H9 (cell line): ENCODE measurements around the gene DAB1. TPM values are rescaled to one million over a fixed set of nuclear protein-coding genes. Genes with fewer than 3 reads are reported as not detected.

ENCODE experiments used
- DNase-seq: peaks from one replicate; pipeline ENCODE4 v3.0.0-alpha.2; 2017
- H2AFZ ChIP-seq: one replicate; pipeline ENCODE4 v1.6.1; 2013; ENCODE audit warnings: mild to moderate bottlenecking, low read length, control low read depth, moderate library complexity
- H2AK5ac ChIP-seq: 2 replicates; pipeline ENCODE4 v1.6.1; 2013; ENCODE audit warnings: low read length, control low read depth, mixed read lengths; ENCODE audit not compliant: insufficient read length
- H2BK120ac ChIP-seq: one replicate; pipeline ENCODE4 v1.6.1; 2013; ENCODE audit warnings: low read depth, mild to moderate bottlenecking, low read length, control low read depth, inconsistent platforms; ENCODE audit not compliant: poor library complexity, severe bottlenecking
- H2BK12ac ChIP-seq: 2 replicates; pipeline ENCODE4 v1.6.1; 2013; ENCODE audit warnings: low read length, control low read depth, mixed read lengths, low read depth; ENCODE audit not compliant: insufficient read length
- H2BK15ac ChIP-seq: 2 replicates; pipeline ENCODE4 v1.6.1; 2013; ENCODE audit warnings: low read depth, low read length, control low read depth
- H2BK20ac ChIP-seq: one replicate; pipeline ENCODE4 v1.6.1; 2013; ENCODE audit warnings: low read depth, mild to moderate bottlenecking, low read length, control low read depth, inconsistent platforms; ENCODE audit not compliant: poor library complexity, severe bottlenecking
- H2BK5ac ChIP-seq: 2 replicates; pipeline ENCODE4 v1.6.1; 2013; ENCODE audit warnings: low read length, control low read depth, mixed read lengths; ENCODE audit not compliant: insufficient read length
- H3K14ac ChIP-seq: 2 replicates; pipeline ENCODE4 v1.6.1; 2013; ENCODE audit warnings: low read length, control low read depth; ENCODE audit not compliant: insufficient read depth
- H3K18ac ChIP-seq: 2 replicates; pipeline ENCODE4 v1.6.1; 2013; ENCODE audit warnings: low read depth, mild to moderate bottlenecking, mixed read lengths, low read length, control low read depth; ENCODE audit not compliant: insufficient read length
- H3K23ac ChIP-seq: 2 replicates; pipeline ENCODE4 v1.6.1; 2013; ENCODE audit warnings: low read length, control low read depth, mixed read lengths, low read depth; ENCODE audit not compliant: insufficient read length
- H3K23me2 ChIP-seq: 2 replicates; pipeline ENCODE4 v1.6.1; 2013; ENCODE audit warnings: low read depth, mild to moderate bottlenecking, mixed read lengths, low read length, control low read depth; ENCODE audit not compliant: insufficient read length, poor library complexity, severe bottlenecking
- H3K27ac ChIP-seq: 2 replicates; pipeline ENCODE4 v1.5.1; 2013; ENCODE audit warnings: low read length, control low read depth, mixed read lengths, low read depth; ENCODE audit not compliant: insufficient read length
- H3K27me3 ChIP-seq: 2 replicates; pipeline ENCODE4 v1.6.1; 2013; ENCODE audit warnings: low read length, control low read depth, inconsistent platforms; ENCODE audit not compliant: insufficient read depth
- H3K4ac ChIP-seq: 2 replicates; pipeline ENCODE4 v1.6.1; 2013; ENCODE audit warnings: low read depth, mild to moderate bottlenecking, control low read depth, inconsistent platforms, low read length, moderate library complexity
- H3K4me1 ChIP-seq: 2 replicates; pipeline ENCODE4 v1.6.1; 2013; ENCODE audit warnings: low read length, control low read depth, inconsistent platforms; ENCODE audit not compliant: insufficient read depth
- H3K4me2 ChIP-seq: 2 replicates; pipeline ENCODE4 v1.6.1; 2013; ENCODE audit warnings: low read length, control low read depth, mixed read lengths; ENCODE audit not compliant: insufficient read length, insufficient read depth
- H3K56ac ChIP-seq: 2 replicates; pipeline ENCODE4 v1.6.1; 2013; ENCODE audit warnings: low read depth, mild to moderate bottlenecking, mixed read lengths, low read length, control low read depth; ENCODE audit not compliant: insufficient read length
- H3K79me1 ChIP-seq: 2 replicates; pipeline ENCODE4 v1.6.1; 2013; ENCODE audit warnings: low read depth, mild to moderate bottlenecking, moderate library complexity, low read length, control low read depth, inconsistent platforms; ENCODE audit not compliant: insufficient read depth, poor library complexity, severe bottlenecking
- H3K79me2 ChIP-seq: 2 replicates; pipeline ENCODE4 v1.6.1; 2013; ENCODE audit warnings: low read length, control low read depth, inconsistent platforms; ENCODE audit not compliant: insufficient read depth
- H3K9ac ChIP-seq: 2 replicates; pipeline ENCODE4 v1.6.1; 2013; ENCODE audit warnings: low read length, control low read depth, mixed read lengths; ENCODE audit not compliant: insufficient read length; ENCODE audit errors: extremely low read depth
- H3K9me3 ChIP-seq: one replicate; pipeline ENCODE4 v1.6.1; 2013; ENCODE audit warnings: low read depth, low read length, inconsistent platforms; ENCODE audit not compliant: control insufficient read depth
- H3T11ph ChIP-seq: one replicate; pipeline ENCODE4 v1.6.1; 2013; ENCODE audit warnings: mild to moderate bottlenecking, low read length, control low read depth, inconsistent platforms
- H4K20me1 ChIP-seq: one replicate; pipeline ENCODE4 v1.6.1; 2013; ENCODE audit not compliant: control insufficient read depth, insufficient read length, insufficient read depth
- H4K5ac ChIP-seq: 2 replicates; pipeline ENCODE4 v1.6.1; 2013; ENCODE audit warnings: low read depth, mild to moderate bottlenecking, mixed read lengths, low read length, control low read depth; ENCODE audit not compliant: insufficient read length
- H4K8ac ChIP-seq: replicated peaks from 2 replicates; pipeline ENCODE4 v1.6.1; 2013; ENCODE audit warnings: low read length, control low read depth, mixed read lengths, low read depth; ENCODE audit not compliant: insufficient read length
- H4K91ac ChIP-seq: 2 replicates; pipeline ENCODE4 v1.6.1; 2013; ENCODE audit warnings: low read depth, mild to moderate bottlenecking, moderate library complexity, mixed read lengths, low read length, control low read depth; ENCODE audit not compliant: insufficient read length
- H3K27ac Mint-ChIP-seq, 3 experiments: 2 replicates in 2 of 3; 3 replicates in 1 of 3; pipeline ENCODE4 v1.8.0; 2020 to 2021; ENCODE audit warnings: mixed read lengths in 3 of 3, mild to moderate bottlenecking in 1 of 3, moderate library complexity in 1 of 3
- H3K27me3 Mint-ChIP-seq: 2 replicates; pipeline ENCODE4 v1.8.0; 2021; ENCODE audit warnings: low read depth, mild to moderate bottlenecking, moderate library complexity, mixed read lengths
- H3K36me3 Mint-ChIP-seq, 3 experiments: 2 replicates in 2 of 3; 3 replicates in 1 of 3; pipeline ENCODE4 v1.8.0; 2020 to 2021; ENCODE audit warnings: low read depth in 3 of 3, mixed read lengths in 3 of 3; ENCODE audit not compliant: insufficient read depth in 1 of 3
- H3K4me1 Mint-ChIP-seq, 2 experiments: 2 replicates each; pipeline ENCODE4 v1.8.0; 2020; ENCODE audit warnings: mixed read lengths in 2 of 2
- H3K4me3 Mint-ChIP-seq, 2 experiments: 2 replicates in 1 of 2; 3 replicates in 1 of 2; pipeline ENCODE4 v1.8.0; 2020 to 2021; ENCODE audit warnings: mild to moderate bottlenecking in 2 of 2, mixed read lengths in 2 of 2, moderate library complexity in 1 of 2
- H3K9me3 Mint-ChIP-seq, 2 experiments: 2 replicates in 1 of 2; 3 replicates in 1 of 2; pipeline ENCODE4 v1.8.0; 2020; ENCODE audit warnings: mild to moderate bottlenecking in 2 of 2, mixed read lengths in 2 of 2, moderate library complexity in 1 of 2
- WGBS: extraction: QIAGEN DNeasy Blood & Tissue Kit; methylation state at CpG from one replicate; pipeline ENCODE4 v1.1.7; 2013; ENCODE audit warnings: missing lambda C conversion rate, low lambda C conversion rate, mixed read lengths; ENCODE audit not compliant: insufficient read length; ENCODE audit errors: extremely low coverage; 5-methylcytosine and 5-hydroxymethylcytosine counted together
- total RNA-seq: library from RNA; stranded (reverse); gene quantifications from 2 replicates; pipeline ENCODE4 v1.2.1, GENCODE V29; 2021
- TF ChIP-seq, protein P1 (sequence below): fragments of 200-600 bp; sonication (generic); conservative IDR thresholded peaks from 3 replicates; pipeline ENCODE4 v1.8.0; 2021; ENCODE audit warnings: antibody characterized with exemption, mild to moderate bottlenecking

The DAB1 gene
- total RNA-seq, 1 experiment from 2014 or later, result 9.3 TPM

DNA sequence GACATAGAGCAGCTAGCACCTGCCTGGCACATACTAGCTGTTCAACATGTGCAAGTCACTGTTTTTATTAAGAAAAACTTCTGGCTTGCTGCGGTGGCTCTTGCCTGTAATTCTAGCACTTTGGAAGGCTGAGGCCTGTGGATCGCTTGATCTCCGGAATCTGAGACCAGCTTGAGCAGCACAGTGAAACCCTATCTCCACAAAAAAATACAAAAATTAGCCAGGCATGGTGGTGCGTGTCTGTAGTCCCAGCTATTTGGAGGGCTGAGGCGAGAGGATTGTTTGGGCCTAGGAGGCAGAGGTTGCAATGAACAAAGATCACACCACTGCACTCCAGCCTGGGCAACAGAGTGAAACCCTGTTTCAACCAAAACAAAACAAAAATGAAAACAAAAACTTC lies 430.4 kb downstream of the DAB1 start:
- Histone ChIP-seq H4K5ac (no peak overlapping the region), H2BK120ac (no peak overlapping the region), H2AK5ac (no peak overlapping the region), H3K9ac (no peak overlapping the region), H2BK15ac (no peak overlapping the region), H4K8ac (no peak overlapping the region), H2BK20ac (no peak overlapping the region), H2BK5ac (no peak overlapping the region), H3K27ac (no peak overlapping the region), H2AFZ (no peak overlapping the region), H3K79me1 (no peaks in the 10 kb centered on the region), H3T11ph (no peak overlapping the region), H3K23ac (no peak overlapping the region), H2BK12ac (no peak overlapping the region), H3K4me1 (no peaks in the 10 kb centered on the region), H3K14ac (no peak overlapping the region), H3K4me2 (no peak overlapping the region), H3K79me2 (no peaks in the 10 kb centered on the region), H3K4ac (no peak overlapping the region), H3K27me3 (no peaks in the 10 kb centered on the region), H3K18ac (no peak overlapping the region), H3K9me3 (no peaks in the 10 kb centered on the region), H3K56ac (no peak overlapping the region), H4K20me1 (no peaks in the 10 kb centered on the region), H4K91ac (no peak overlapping the region), H3K23me2 (no peaks in the 10 kb centered on the region)
- no peak overlapping the region for H3K4me3 Mint-ChIP-seq
- H3K36me3 Mint-ChIP-seq, result no peaks in the 10 kb centered on the region; a peak in 1 of 7 replicates
- no peaks in the 10 kb centered on the region for H3K27me3 Mint-ChIP-seq
- peaks cover 11 to 18% of the 10 kb centered on the region in 2 experiments for H3K4me1 Mint-ChIP-seq
- no peaks in the 10 kb centered on the region for H3K9me3 Mint-ChIP-seq
- peak overlapping the region in 2 of 3 experiments; percentile 13 to 84; a peak in 5 of 7 replicates for H3K27ac Mint-ChIP-seq
- TF ChIP-seq, protein P1, sequence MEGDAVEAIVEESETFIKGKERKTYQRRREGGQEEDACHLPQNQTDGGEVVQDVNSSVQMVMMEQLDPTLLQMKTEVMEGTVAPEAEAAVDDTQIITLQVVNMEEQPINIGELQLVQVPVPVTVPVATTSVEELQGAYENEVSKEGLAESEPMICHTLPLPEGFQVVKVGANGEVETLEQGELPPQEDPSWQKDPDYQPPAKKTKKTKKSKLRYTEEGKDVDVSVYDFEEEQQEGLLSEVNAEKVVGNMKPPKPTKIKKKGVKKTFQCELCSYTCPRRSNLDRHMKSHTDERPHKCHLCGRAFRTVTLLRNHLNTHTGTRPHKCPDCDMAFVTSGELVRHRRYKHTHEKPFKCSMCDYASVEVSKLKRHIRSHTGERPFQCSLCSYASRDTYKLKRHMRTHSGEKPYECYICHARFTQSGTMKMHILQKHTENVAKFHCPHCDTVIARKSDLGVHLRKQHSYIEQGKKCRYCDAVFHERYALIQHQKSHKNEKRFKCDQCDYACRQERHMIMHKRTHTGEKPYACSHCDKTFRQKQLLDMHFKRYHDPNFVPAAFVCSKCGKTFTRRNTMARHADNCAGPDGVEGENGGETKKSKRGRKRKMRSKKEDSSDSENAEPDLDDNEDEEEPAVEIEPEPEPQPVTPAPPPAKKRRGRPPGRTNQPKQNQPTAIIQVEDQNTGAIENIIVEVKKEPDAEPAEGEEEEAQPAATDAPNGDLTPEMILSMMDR, result no peak
- DNase-seq, result no peak
- no CpG with 5 or more reads among the region's 5 CpGs for WGBS
